ENCODE measurements around the gene IQCH.

- TF ChIP-seq CTCF (IDR thresholded peaks at IDR 0.05) (no peak), MAX (IDR thresholded peaks at IDR 0.05; ENCODE audit: low read depth) (no peak)
Measured at GRCh38 chr15:67389975-67390374, 135.4 kb downstream of the IQCH start.
